Liver (tissue), 9 donors: ENCODE data around the gene TXLNG. TPM values are rescaled to one million over a fixed set of nuclear protein-coding genes. Genes with fewer than 3 reads are reported as not detected.
A peak's percentile ranks its signal among the peaks of the same experiment; 100 is the strongest.

Experiments used
- DNase-seq: peaks from one replicate; pipeline ENCODE4 v3.0.0-alpha.2; 2017; ENCODE audit warnings: low spot score
- H3K27ac ChIP-seq, 2 donors: one replicate each; pipeline ENCODE4 v1.7.0; 2013; ENCODE audit warnings: inconsistent platforms in 2 of 2, low read length in 2 of 2, control low read depth in 1 of 2, low read depth in 1 of 2, mild to moderate bottlenecking in 1 of 2
- H3K27me3 ChIP-seq, 4 donors: one replicate each; pipeline versions ENCODE4 v1.6.1 to v1.7.0; 2013; ENCODE audit warnings: low read length in 3 of 4, inconsistent platforms in 1 of 4, mild to moderate bottlenecking in 1 of 4, moderate library complexity in 1 of 4; ENCODE audit not compliant: control insufficient read depth in 4 of 4, insufficient read depth in 4 of 4
- H3K36me3 ChIP-seq, 4 donors: one replicate each; pipeline versions ENCODE4 v1.6.1 to v1.7.0; 2013; ENCODE audit warnings: low read length in 3 of 4, mild to moderate bottlenecking in 3 of 4, low read depth in 1 of 4, moderate library complexity in 1 of 4; ENCODE audit not compliant: control insufficient read depth in 4 of 4, insufficient read depth in 3 of 4
- H3K4me1 ChIP-seq, 4 donors: one replicate each; pipeline versions ENCODE4 v1.6.1 to v1.7.0; 2013; ENCODE audit warnings: low read length in 3 of 4, mild to moderate bottlenecking in 3 of 4, moderate library complexity in 1 of 4; ENCODE audit not compliant: control insufficient read depth in 4 of 4, insufficient read depth in 4 of 4
- H3K4me3 ChIP-seq, 3 donors: one replicate each; pipeline versions ENCODE4 v1.6.1 to v1.7.0; 2013; ENCODE audit warnings: low read length in 3 of 3, control low read depth in 1 of 3, low read depth in 1 of 3, mild to moderate bottlenecking in 1 of 3
- H3K9ac ChIP-seq, 2 donors: one replicate each; pipeline ENCODE4 v1.7.0; 2013; ENCODE audit warnings: low read length in 2 of 2, mild to moderate bottlenecking in 2 of 2, moderate library complexity in 2 of 2, control low read depth in 1 of 2, low read depth in 1 of 2
- H3K9me3 ChIP-seq, 4 donors: one replicate each; pipeline versions ENCODE4 v1.6.1 to v1.7.0; 2013; ENCODE audit warnings: low read length in 3 of 4; ENCODE audit not compliant: control insufficient read depth in 4 of 4
- CTCF ChIP-seq: fragments of 150-350 bp; IDR thresholded peaks from 2 replicates; pipeline ENCODE4 v1.5.1; 2017; ENCODE audit warnings: improper control_type of control experiment, low read depth, low read length; ENCODE audit not compliant: missing input control
- FOXA2 ChIP-seq: IDR thresholded peaks from 2 replicates; pipeline ENCODE4 v1.6.1; 2016; ENCODE audit warnings: antibody characterized with exemption
- GABPA ChIP-seq, 2 donors: IDR thresholded peaks in 1 of 2; conservative IDR thresholded peaks in 1 of 2; 2 replicates each; pipeline ENCODE4 v1.6.1; 2016; ENCODE audit warnings: antibody characterized with exemption in 2 of 2, mild to moderate bottlenecking in 1 of 2, moderate library complexity in 1 of 2
- HNF4A ChIP-seq, 2 donors: conservative IDR thresholded peaks; 2 replicates each; pipeline ENCODE4 v1.6.1; 2016; ENCODE audit warnings: antibody characterized with exemption in 2 of 2, mild to moderate bottlenecking in 2 of 2
- HNF4G ChIP-seq: IDR thresholded peaks from 2 replicates; pipeline ENCODE4 v1.6.1; 2016; ENCODE audit warnings: antibody characterized with exemption
- JUND ChIP-seq, 2 donors: IDR thresholded peaks; 2 replicates each; pipeline ENCODE4 v1.6.1; 2016; ENCODE audit warnings: antibody characterized with exemption in 2 of 2
- NR2F2 ChIP-seq: IDR thresholded peaks from 2 replicates; pipeline ENCODE4 v1.6.1; 2016; ENCODE audit warnings: antibody characterized with exemption
- RAD21 ChIP-seq, 2 donors: IDR thresholded peaks; 2 replicates each; pipeline ENCODE4 v1.6.1; 2016; ENCODE audit warnings: antibody characterized with exemption in 2 of 2, mild to moderate bottlenecking in 2 of 2
- REST ChIP-seq: IDR thresholded peaks from 2 replicates; pipeline ENCODE4 v1.6.1; 2016; ENCODE audit warnings: antibody characterized with exemption, mild to moderate bottlenecking
- RXRA ChIP-seq, 2 donors: IDR thresholded peaks; 2 replicates each; pipeline ENCODE4 v1.6.1; 2017 to 2018; ENCODE audit warnings: antibody characterized with exemption in 2 of 2, mild to moderate bottlenecking in 1 of 2
- SP1 ChIP-seq: IDR thresholded peaks from 2 replicates; pipeline ENCODE4 v1.6.1; 2018; ENCODE audit warnings: antibody characterized with exemption, mild to moderate bottlenecking
- YY1 ChIP-seq: IDR thresholded peaks from 2 replicates; pipeline ENCODE4 v1.6.1; 2016; ENCODE audit warnings: antibody characterized with exemption, mild to moderate bottlenecking
- WGBS: extraction: QIAGEN DNeasy Blood & Tissue Kit; methylation state at CpG from one replicate; pipeline ENCODE4 v1.1.7; 2013; 5-methylcytosine and 5-hydroxymethylcytosine counted together
- polyA plus RNA-seq, 2 donors: library from polyadenylated mRNA; stranded (reverse) in 1 of 2; unstranded in 1 of 2; fragments of 200-250 nt in 1 of 2; fragments of >200 nt in 1 of 2; fragmentation: Nextera tagmentation in 1 of 2; extraction: Ambion mirVana in 1 of 2; gene quantifications; one replicate each; pipeline versions ENCODE4 v1.2.1 to v1.2.3, GENCODE V29; 2013 to 2015
- total RNA-seq, 2 donors: library from RNA; depleted of rRNA; stranded (reverse); fragments of >200 nt; gene quantifications; one replicate each; pipeline ENCODE4 v1.2.3, GENCODE V29; 2014
- donor health status: healthy.
- donor health status: healthy.
- donor health status: healthy.
- donor health status: healthy.
- donor health status: healthy.

The TXLNG gene
- total and polyA plus RNA-seq, 4 donors = 3.7 to 7.4 (median 5.1) TPM

- Histone ChIP-seq H3K27me3 (no peaks in the 10 kb centered on the region), H3K4me3 (no peak overlapping the region), H3K27ac (peak overlapping the region in 1 of 2 donors; percentile 54), H3K36me3 (peaks cover 4 to 40% (median 12%) of the 10 kb centered on the region in 4 donors), H3K4me1 (peaks cover 8 to 22% (median 17%) of the 10 kb centered on the region in 4 donors), H3K9me3 (no peaks in the 10 kb centered on the region), H3K9ac (no peak overlapping the region)
- DNase-seq = no peak
- TF ChIP-seq RAD21 (IDR thresholded peaks at IDR 0.05) = peak in 1 of 2 donors; percentile 22
- TF ChIP-seq SP1 = peak; percentile 29
- TF ChIP-seq YY1 = no peak
- TF ChIP-seq HNF4A (conservative IDR thresholded peaks at IDR 0.05) = peak; percentile 12 to 37
- TF ChIP-seq JUND (IDR thresholded peaks at IDR 0.05) = peak in 1 of 2 donors; percentile 28
- peak in 1 of 2 donors; percentile 45 for TF ChIP-seq RXRA (IDR thresholded peaks at IDR 0.05)
- TF ChIP-seq FOXA2 = peak; percentile 25
- no peak for TF ChIP-seq NR2F2
- WGBS = 33% methylated on average over 5 of the region's 5 CpGs
These were observed 40.6 kb upstream of the TXLNG start for GRCh38 chrX:16745659-16746058.

- TF ChIP-seq FOXA2 (no peak), NR2F2 (peak; percentile 93)
- no peak for DNase-seq
- Histone ChIP-seq H3K27ac (no peak overlapping the region), H3K27me3 (no peaks in the 10 kb centered on the region), H3K9ac (no peak overlapping the region), H3K4me1 (peaks cover 6 to 22% (median 17%) of the 10 kb centered on the region in 4 donors), H3K4me3 (no peak overlapping the region), H3K9me3 (no peaks in the 10 kb centered on the region), H3K36me3 (peaks cover 4 to 34% (median 16%) of the 10 kb centered on the region in 4 donors)
- WGBS = 82% methylated on average over 5 of the region's 5 CpGs
These were observed 37.8 kb upstream of the TXLNG start for GRCh38 chrX:16748425-16748824.

- Histone ChIP-seq H3K27ac (no peak overlapping the region), H3K36me3 (peaks cover 4 to 40% (median 19%) of the 10 kb centered on the region in 4 donors), H3K27me3 (no peaks in the 10 kb centered on the region), H3K9me3 (no peaks in the 10 kb centered on the region), H3K9ac (no peak overlapping the region), H3K4me3 (no peak overlapping the region), H3K4me1 (peaks cover 3 to 7% (median 5%) of the 10 kb centered on the region in 4 donors)
- no peak for DNase-seq
- WGBS = 95% methylated on average over 7 of the region's 7 CpGs
- no peak for TF ChIP-seq HNF4A (conservative IDR thresholded peaks at IDR 0.05)
- no peak for TF ChIP-seq HNF4G
- TF ChIP-seq GABPA (IDR thresholded peaks at IDR 0.05 in 1 of 2, conservative IDR thresholded peaks at IDR 0.05 in 1 of 2) = no peak
- TF ChIP-seq CTCF = no peak
- no peak for TF ChIP-seq RXRA (IDR thresholded peaks at IDR 0.05)
These were observed 36.1 kb upstream of the TXLNG start for GRCh38 chrX:16750136-16750535.

GRCh38 chrX:16754019-16754418 lies 32.2 kb upstream of the TXLNG start:
- no peak for TF ChIP-seq REST
- H3K9ac ChIP-seq = no peak overlapping the region
- no peak overlapping the region for H3K27ac ChIP-seq
- DNase-seq = no peak
- peaks cover 4 to 53% (median 33%) of the 10 kb centered on the region in 4 donors for H3K36me3 ChIP-seq
- no peak overlapping the region for H3K4me3 ChIP-seq
- no peaks in the 10 kb centered on the region for H3K27me3 ChIP-seq
- H3K9me3 ChIP-seq = no peaks in the 10 kb centered on the region
- H3K4me1 ChIP-seq = no peaks in the 10 kb centered on the region
- WGBS = 85% methylated on average over 2 of the region's 2 CpGs
